Progenitor cell of endocrine pancreas (in vitro differentiated cells): Measurements from ENCODE around the gene CACNA1B. TPM values are rescaled to one million over a fixed set of nuclear protein-coding genes. Genes with fewer than 3 reads are reported as not detected.

ENCODE experiments used
- DNase-seq: peaks from one replicate; pipeline ENCODE4 v3.0.0; 2021; ENCODE audit warnings: low spot score; ENCODE audit not compliant: unreplicated experiment
- H3K27ac Mint-ChIP-seq: 2 replicates; pipeline ENCODE4 v1.8.0; 2021; ENCODE audit warnings: mild to moderate bottlenecking, moderate library complexity, mixed read lengths
- H3K27me3 Mint-ChIP-seq: 2 replicates; pipeline ENCODE4 v1.8.0; 2021; ENCODE audit warnings: mixed read lengths
- H3K36me3 Mint-ChIP-seq: 2 replicates; pipeline ENCODE4 v1.8.0; 2022; ENCODE audit warnings: mixed read lengths; ENCODE audit not compliant: insufficient read depth
- H3K4me1 Mint-ChIP-seq: 2 replicates; pipeline ENCODE4 v1.8.0; 2021; ENCODE audit warnings: low read depth, mixed read lengths
- H3K4me3 Mint-ChIP-seq: 2 replicates; pipeline ENCODE4 v1.8.0; 2021; ENCODE audit warnings: low read depth, mild to moderate bottlenecking, moderate library complexity, mixed read lengths
- H3K9me3 Mint-ChIP-seq: 2 replicates; pipeline ENCODE4 v1.8.0; 2021; ENCODE audit warnings: low read depth, mixed read lengths
- total RNA-seq: library from RNA; stranded (reverse); gene quantifications from 2 replicates; pipeline ENCODE4 v1.2.1, GENCODE V29; 2021
- TF ChIP-seq, protein P1 (sequence below): fragments of 200-600 bp; sonication (generic); IDR thresholded peaks from one replicate; pipeline ENCODE4 v1.5.0; 2021; ENCODE audit warnings: antibody characterized with exemption, mild to moderate bottlenecking; ENCODE audit not compliant: unreplicated experiment

Gene CACNA1B
- total RNA-seq, 1 donor from 2014 or later = 2.4 TPM

DNA sequence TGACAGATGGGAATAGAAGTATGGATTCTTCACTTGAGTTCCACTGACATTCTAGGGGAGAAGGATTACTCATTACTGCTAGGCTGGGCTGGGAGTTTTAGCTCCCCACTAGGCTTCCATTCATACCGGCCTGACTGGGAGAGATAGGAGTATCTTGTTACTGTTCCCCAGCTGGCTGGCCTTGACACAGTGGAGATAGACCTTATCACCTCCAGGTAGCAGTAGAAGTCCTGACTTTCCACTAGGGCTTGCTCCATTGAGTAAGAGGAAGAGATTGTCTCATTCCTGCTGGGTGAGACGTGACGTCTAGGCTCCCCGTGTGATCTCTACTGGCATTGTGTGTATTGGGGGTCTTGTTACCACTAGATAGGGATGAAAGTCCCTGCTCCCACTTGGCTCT, 156.4 kb downstream of the CACNA1B start:
- Mint-ChIP-seq H3K27me3 (no peaks in the 10 kb centered on the region), H3K27ac (no peak overlapping the region), H3K36me3 (no peaks in the 10 kb centered on the region), H3K4me1 (no peaks in the 10 kb centered on the region), H3K9me3 (peaks cover 8% of the 10 kb centered on the region), H3K4me3 (no peak overlapping the region)
- no peak for DNase-seq
- TF ChIP-seq, protein P1, sequence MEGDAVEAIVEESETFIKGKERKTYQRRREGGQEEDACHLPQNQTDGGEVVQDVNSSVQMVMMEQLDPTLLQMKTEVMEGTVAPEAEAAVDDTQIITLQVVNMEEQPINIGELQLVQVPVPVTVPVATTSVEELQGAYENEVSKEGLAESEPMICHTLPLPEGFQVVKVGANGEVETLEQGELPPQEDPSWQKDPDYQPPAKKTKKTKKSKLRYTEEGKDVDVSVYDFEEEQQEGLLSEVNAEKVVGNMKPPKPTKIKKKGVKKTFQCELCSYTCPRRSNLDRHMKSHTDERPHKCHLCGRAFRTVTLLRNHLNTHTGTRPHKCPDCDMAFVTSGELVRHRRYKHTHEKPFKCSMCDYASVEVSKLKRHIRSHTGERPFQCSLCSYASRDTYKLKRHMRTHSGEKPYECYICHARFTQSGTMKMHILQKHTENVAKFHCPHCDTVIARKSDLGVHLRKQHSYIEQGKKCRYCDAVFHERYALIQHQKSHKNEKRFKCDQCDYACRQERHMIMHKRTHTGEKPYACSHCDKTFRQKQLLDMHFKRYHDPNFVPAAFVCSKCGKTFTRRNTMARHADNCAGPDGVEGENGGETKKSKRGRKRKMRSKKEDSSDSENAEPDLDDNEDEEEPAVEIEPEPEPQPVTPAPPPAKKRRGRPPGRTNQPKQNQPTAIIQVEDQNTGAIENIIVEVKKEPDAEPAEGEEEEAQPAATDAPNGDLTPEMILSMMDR = no peak

DNA sequence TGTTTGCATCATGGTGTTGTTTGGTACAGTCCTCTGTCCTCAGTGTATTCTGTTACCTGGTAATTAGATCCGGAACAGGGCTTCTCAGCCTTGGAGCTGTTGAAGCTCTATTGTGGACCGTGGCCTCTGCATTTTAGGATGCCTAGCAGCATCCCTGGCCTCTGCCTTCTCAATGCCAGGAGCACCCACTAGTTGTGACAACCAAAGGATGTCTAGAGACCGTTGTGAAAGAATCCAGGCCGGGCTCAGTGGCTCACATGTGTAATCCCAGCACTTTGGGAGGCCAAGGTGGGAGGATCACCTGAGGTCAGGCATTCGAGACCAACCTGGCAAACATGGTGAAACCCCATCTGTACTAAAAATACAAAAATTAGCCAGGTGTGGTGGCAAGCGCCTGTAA, 159.6 kb downstream of the CACNA1B start:
- Mint-ChIP-seq H3K4me1 (no peaks in the 10 kb centered on the region), H3K27me3 (no peaks in the 10 kb centered on the region), H3K4me3 (no peak overlapping the region), H3K9me3 (peaks cover 8% of the 10 kb centered on the region), H3K27ac (no peak overlapping the region), H3K36me3 (no peaks in the 10 kb centered on the region)
- DNase-seq = no peak
- TF ChIP-seq, protein P1 = no peak

DNA sequence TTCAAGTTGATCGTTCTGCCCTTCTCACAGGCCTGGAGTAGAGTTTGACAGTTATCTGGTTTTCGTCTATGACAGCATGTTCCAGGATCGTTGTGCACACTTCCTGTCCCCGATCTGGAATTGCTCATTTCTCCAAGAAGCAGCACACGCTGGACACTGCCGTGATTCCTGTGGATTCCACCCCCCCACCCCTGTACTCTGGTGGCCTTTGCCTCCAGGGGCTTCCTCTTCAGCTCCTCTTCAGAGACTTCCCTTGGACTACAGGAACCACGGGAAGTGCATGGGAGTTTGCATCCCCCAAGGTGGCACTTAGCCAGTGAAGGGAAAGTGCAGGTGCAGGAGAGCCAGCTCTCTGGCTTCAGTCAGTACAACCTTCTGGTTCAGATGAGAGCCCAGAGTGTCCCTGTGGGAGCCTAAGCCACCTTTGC, 160.7 kb downstream of the CACNA1B start:
- Mint-ChIP-seq H3K27ac (no peak overlapping the region), H3K4me3 (no peak overlapping the region), H3K9me3 (no peaks in the 10 kb centered on the region), H3K4me1 (no peaks in the 10 kb centered on the region), H3K27me3 (no peaks in the 10 kb centered on the region), H3K36me3 (no peaks in the 10 kb centered on the region)
- TF ChIP-seq, protein P1 = no peak
- no peak for DNase-seq

DNA sequence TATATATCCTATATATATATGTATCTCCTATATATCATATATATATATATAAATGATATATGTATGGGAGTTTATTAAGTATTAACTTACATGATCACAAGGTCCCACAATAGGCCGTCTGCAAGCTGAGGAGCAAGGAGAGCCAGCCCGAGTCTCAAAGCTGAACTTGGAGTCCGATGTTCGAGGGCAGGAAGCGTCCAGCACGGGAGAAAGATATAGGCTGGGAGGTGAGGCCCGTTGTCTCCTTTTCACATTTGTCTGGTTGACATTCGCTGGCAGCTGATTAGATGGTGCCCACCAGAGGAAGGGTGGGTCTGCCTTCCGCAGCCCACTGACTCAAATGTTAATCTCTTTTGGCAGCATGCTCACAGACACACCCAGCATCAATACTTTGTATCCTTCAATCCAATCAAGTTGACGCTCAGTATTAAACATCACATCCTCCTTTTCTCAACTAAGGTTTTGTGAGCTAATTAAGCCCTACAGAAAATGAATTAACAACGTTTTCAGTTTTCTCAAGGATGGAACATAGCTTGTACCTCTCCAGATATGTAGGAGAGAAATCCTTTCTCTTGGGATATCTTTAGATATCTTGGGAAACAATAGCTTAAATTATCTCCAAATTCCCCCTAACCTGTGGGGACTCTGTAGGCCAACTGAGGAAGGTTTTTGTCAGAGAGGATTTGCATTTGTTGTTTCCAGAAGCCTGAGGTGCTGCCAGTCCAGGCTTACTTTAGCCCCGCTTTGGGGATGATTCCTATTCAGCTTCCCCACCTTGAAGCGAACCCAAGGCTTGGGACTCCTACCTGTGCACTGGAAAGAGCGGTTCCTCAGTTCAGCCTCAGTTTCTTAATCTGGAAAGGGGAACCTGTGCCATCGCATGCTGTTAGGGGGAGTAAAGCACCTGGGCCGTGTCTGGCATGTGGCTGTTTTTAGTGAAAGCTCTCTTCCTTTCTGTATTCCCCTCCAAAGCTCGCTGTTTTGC, 163.2 kb downstream of the CACNA1B start:
- Mint-ChIP-seq H3K36me3 (no peaks in the 10 kb centered on the region), H3K27me3 (peaks cover 5% of the 10 kb centered on the region), H3K4me1 (no peaks in the 10 kb centered on the region), H3K9me3 (no peaks in the 10 kb centered on the region), H3K4me3 (no peak overlapping the region), H3K27ac (no peak overlapping the region)
- TF ChIP-seq, protein P1 = no peak
- no peak for DNase-seq

DNA sequence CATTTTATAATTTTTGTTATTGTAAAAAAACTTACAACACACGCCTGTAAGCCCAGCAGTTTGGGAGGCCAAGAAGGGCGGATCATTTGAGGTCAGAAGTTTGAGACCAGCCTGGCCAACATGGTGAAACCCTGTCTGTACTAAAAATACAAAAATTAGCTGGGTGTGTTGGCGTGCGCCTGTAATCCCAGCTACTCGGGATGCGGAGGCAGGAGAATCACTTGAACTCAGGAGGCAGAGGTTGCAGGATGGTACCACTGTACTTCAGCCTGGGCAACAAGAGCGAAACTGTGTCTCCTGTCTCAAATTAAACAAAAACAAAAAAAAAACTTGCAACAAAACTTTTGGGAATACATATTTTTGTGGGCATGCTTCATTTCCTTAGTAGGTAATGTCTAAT, 164.6 kb downstream of the CACNA1B start:
- no peaks in the 10 kb centered on the region for H3K36me3 Mint-ChIP-seq

More for the DNA sequence above, 164.6 kb downstream of the CACNA1B start:
- H3K4me1 Mint-ChIP-seq = peaks cover 2% of the 10 kb centered on the region
- no peak for DNase-seq
- H3K27ac Mint-ChIP-seq = no peak overlapping the region
- H3K4me3 Mint-ChIP-seq = no peak overlapping the region
- no peaks in the 10 kb centered on the region for H3K9me3 Mint-ChIP-seq
- TF ChIP-seq, protein P1 = no peak
- H3K27me3 Mint-ChIP-seq = peaks cover 5% of the 10 kb centered on the region
